IPS-11a (cell line): ENCODE data around the gene RTL1.

Source experiments
- H3K4me3 ChIP-seq: one replicate; pipeline ENCODE4 v1.5.1; 2013; ENCODE audit warnings: low read depth, low read length, control low read depth

RTL1 gene

GRCh38 chr14:100836941-100837804 lies 66.3 kb downstream of the RTL1 start:
- H3K4me3 ChIP-seq, result no peak overlapping the region

- no peak overlapping the region for H3K4me3 ChIP-seq
These were observed 67.2 kb downstream of the RTL1 start for GRCh38 chr14:100836311-100836805.

GRCh38 chr14:100835548-100836310 lies 67.8 kb downstream of the RTL1 start:
- no peak overlapping the region for H3K4me3 ChIP-seq

- H3K4me3 ChIP-seq, result no peak overlapping the region
These were observed 68.6 kb downstream of the RTL1 start for GRCh38 chr14:100834794-100835547.

GRCh38 chr14:100834082-100834793 lies 69.3 kb downstream of the RTL1 start:
- no peak overlapping the region for H3K4me3 ChIP-seq

- H3K4me3 ChIP-seq, result no peak overlapping the region
These were observed 71.1 kb downstream of the RTL1 start for GRCh38 chr14:100832311-100832960.

GRCh38 chr14:100830681-100831080 lies 72.8 kb downstream of the RTL1 start:
- H3K4me3 ChIP-seq, result no peak overlapping the region
